Activated CD8-positive, alpha-beta T cell treated with anti-CD3 and anti-CD28 coated beads, Interleukin-2, amount 10 ng/mL, durations not matched to agents 7 days and 5 days (primary cell): ENCODE measurements around the gene EDEM2. TPM values are rescaled to one million over a fixed set of nuclear protein-coding genes. Genes with fewer than 3 reads are reported as not detected.
"Not testable (repeated sequence)": the region's sequence is repeated elsewhere in the genome, so short reads cannot be mapped to it uniquely, and the experiment has no call there.

Experiments used
- ATAC-seq: fragments of 150-1000 bp; cut with Tn5 transposase; one replicate; pipeline ENCODE4 v1.10.0; 2021; ENCODE audit warnings: moderate library complexity
- CTCF ChIA-PET: fragments of 350-600 bp; sonication (Branson Sonifier 250); formaldehyde crosslinking; loops from one replicate; lab custom pipeline; 2021; ENCODE audit warnings: antibody characterized with exemption; lab: Charles Lee
- POLR2A ChIA-PET: fragments of 350-600 bp; sonication (Branson Sonifier 250); formaldehyde crosslinking; loops from one replicate; lab custom pipeline; 2021; ENCODE audit warnings: antibody characterized with exemption; lab: Charles Lee
- DNase-seq: peaks from one replicate; pipeline ENCODE4 v3.0.0-alpha.2; 2020
- H3K27ac Mint-ChIP-seq: one replicate; pipeline ENCODE4 v1.8.0; 2021; ENCODE audit warnings: mild to moderate bottlenecking, mixed read lengths
- H3K27me3 Mint-ChIP-seq: one replicate; pipeline ENCODE4 v1.8.0; 2021; ENCODE audit warnings: low read depth, mixed read lengths
- H3K36me3 Mint-ChIP-seq: one replicate; pipeline ENCODE4 v1.8.0; 2021; ENCODE audit warnings: low read depth, mixed read lengths
- H3K4me1 Mint-ChIP-seq: one replicate; pipeline ENCODE4 v1.8.0; 2021; ENCODE audit warnings: low read depth, mixed read lengths
- H3K4me3 Mint-ChIP-seq: one replicate; pipeline ENCODE4 v1.8.0; 2021; ENCODE audit warnings: mild to moderate bottlenecking, mixed read lengths
- H3K9me3 Mint-ChIP-seq: one replicate; pipeline ENCODE4 v1.8.0; 2022; ENCODE audit warnings: mixed read lengths; ENCODE audit not compliant: insufficient read depth
- total RNA-seq, 2 experiments: library from RNA; stranded (reverse); gene quantifications; one replicate each; pipeline ENCODE4 v1.2.3, GENCODE V29; 2021

Gene EDEM2
- total RNA-seq: 10 to 100 TPM; 19.5 to 19.6 TPM

- Mint-ChIP-seq H3K27ac (peak within 1 kb of the TSS; percentile 79), H3K36me3 (peaks cover 24% of the 10 kb centered on the region), H3K4me1 (peaks cover 29% of the 10 kb centered on the region), H3K4me3 (peak within 1 kb of the TSS; percentile 99), H3K9me3 (no peaks in the 10 kb centered on the region), H3K27me3 (no peaks in the 10 kb centered on the region)
- ChIA-PET CTCF (interaction anchor here (1.0 to 5.2 kb wide), 16 partner anchors 18 to 630 kb away, joined by 3 to 73 read pairs (median 6); partner anchors contain the start of genes ACSS2 and MMP24OS), POLR2A (interaction anchor here (0.6 to 1.9 kb wide), 14 partner anchors 10 to 347 kb away, joined by 3 to 10 read pairs (median 4); partner anchors contain the start of genes MMP24OS and TRPC4AP)
- peak; percentile 91 for ATAC-seq
- peak; percentile 96 for DNase-seq
Observed at GRCh38 chr20:35146920-35147574, at the start of gene EDEM2. Gene EDEM2 (minus strand): TSS chr20:35147336. CDS start chr20:35147258, 78 bp downstream.

GRCh38 chr20:35196313-35196712 lies 49.2 kb upstream of the EDEM2 start:
- no peak overlapping the region for H3K27ac Mint-ChIP-seq
- ATAC-seq: no peak
- peaks cover 3% of the 10 kb centered on the region for H3K27me3 Mint-ChIP-seq
- H3K9me3 Mint-ChIP-seq: peaks cover 18% of the 10 kb centered on the region
- peaks cover 12% of the 10 kb centered on the region for H3K36me3 Mint-ChIP-seq
- ChIA-PET POLR2A (no interaction called here), CTCF (interaction anchor here (1.1 kb wide), 1 partner anchor 13 kb away, joined by 3 read pairs; no protein-coding TSS in a partner anchor)
- no peaks in the 10 kb centered on the region for H3K4me1 Mint-ChIP-seq
- no peak overlapping the region for H3K4me3 Mint-ChIP-seq
- DNase-seq: no peak

GRCh38 chr20:35193031-35193791 lies 46.1 kb upstream of the EDEM2 start:
- CTCF ChIA-PET: interaction anchor here (1.0 to 1.9 kb wide), 4 partner anchors 16 to 97 kb away, joined by 3 to 10 read pairs (median 4); partner anchors contain the start of gene EDEM2
- H3K27ac Mint-ChIP-seq, H3K27me3 Mint-ChIP-seq, ATAC-seq, H3K36me3 Mint-ChIP-seq, H3K4me1 Mint-ChIP-seq, POLR2A ChIA-PET, DNase-seq, H3K4me3 Mint-ChIP-seq: not testable (repeated sequence)
- H3K9me3 Mint-ChIP-seq: peaks cover 16% of the 10 kb centered on the region

- Mint-ChIP-seq H3K4me3 (no peak overlapping the region), H3K9me3 (peaks cover 14% of the 10 kb centered on the region)
Observed at GRCh38 chr20:35192118-35192872, 45.2 kb upstream of the EDEM2 start.

GRCh38 chr20:35191419-35192117 lies 44.4 kb upstream of the EDEM2 start:
- Mint-ChIP-seq H3K4me3 (no peak overlapping the region), H3K4me1 (no peaks in the 10 kb centered on the region), H3K9me3 (peaks cover 6% of the 10 kb centered on the region), H3K27ac (no peak overlapping the region), H3K27me3 (peaks cover 3% of the 10 kb centered on the region), H3K36me3 (peaks cover 4% of the 10 kb centered on the region)
- ATAC-seq: no peak
- DNase-seq: no peak
- CTCF ChIA-PET: no interaction called here
- POLR2A ChIA-PET: no interaction called here

More at GRCh38 chr20:35192118-35192872, 45.2 kb upstream of the EDEM2 start:
- ChIA-PET CTCF (interaction anchor here (1.4 kb wide), 1 partner anchor 96 kb away, joined by 3 read pairs; no protein-coding TSS in a partner anchor), POLR2A (no interaction called here)
- peaks cover 7% of the 10 kb centered on the region for H3K36me3 Mint-ChIP-seq
- no peak for ATAC-seq
- DNase-seq: no peak
- no peak overlapping the region for H3K27ac Mint-ChIP-seq
- H3K27me3 Mint-ChIP-seq: peaks cover 3% of the 10 kb centered on the region
- H3K4me1 Mint-ChIP-seq: no peaks in the 10 kb centered on the region

GRCh38 chr20:35190556-35190955 lies 43.4 kb upstream of the EDEM2 start:
- no peaks in the 10 kb centered on the region for H3K36me3 Mint-ChIP-seq
- H3K27me3 Mint-ChIP-seq: peaks cover 3% of the 10 kb centered on the region
- no peaks in the 10 kb centered on the region for H3K4me1 Mint-ChIP-seq
- ATAC-seq (no peak), DNase-seq (no peak)
- H3K9me3 Mint-ChIP-seq: peaks cover 4% of the 10 kb centered on the region
- no peak overlapping the region for H3K4me3 Mint-ChIP-seq
- ChIA-PET CTCF (no interaction called here), POLR2A (no interaction called here)
- H3K27ac Mint-ChIP-seq: no peak overlapping the region

GRCh38 chr20:35189223-35189622 lies 42.1 kb upstream of the EDEM2 start:
- H3K27me3 Mint-ChIP-seq, H3K9me3 Mint-ChIP-seq, ATAC-seq, POLR2A ChIA-PET, H3K36me3 Mint-ChIP-seq, DNase-seq, H3K27ac Mint-ChIP-seq, CTCF ChIA-PET, H3K4me1 Mint-ChIP-seq, H3K4me3 Mint-ChIP-seq: not testable (repeated sequence)

- POLR2A ChIA-PET: no interaction called here
- no peak for DNase-seq
- no peaks in the 10 kb centered on the region for H3K27me3 Mint-ChIP-seq
- no peak overlapping the region for H3K27ac Mint-ChIP-seq
- no peak overlapping the region for H3K4me3 Mint-ChIP-seq
- no peaks in the 10 kb centered on the region for H3K4me1 Mint-ChIP-seq
- ATAC-seq: no peak
- H3K9me3 Mint-ChIP-seq: no peaks in the 10 kb centered on the region
- CTCF ChIA-PET: interaction anchor here (1.5 to 1.6 kb wide), 2 partner anchors 43 to 91 kb away, joined by 3 to 5 read pairs; no protein-coding TSS in a partner anchor
- no peaks in the 10 kb centered on the region for H3K36me3 Mint-ChIP-seq
Observed at GRCh38 chr20:35187584-35188190, 40.6 kb upstream of the EDEM2 start.

GRCh38 chr20:35186691-35187289 lies 39.7 kb upstream of the EDEM2 start:
- H3K27me3 Mint-ChIP-seq, DNase-seq, H3K4me1 Mint-ChIP-seq, POLR2A ChIA-PET, ATAC-seq, H3K27ac Mint-ChIP-seq, H3K36me3 Mint-ChIP-seq, H3K4me3 Mint-ChIP-seq, H3K9me3 Mint-ChIP-seq: not testable (repeated sequence)
- CTCF ChIA-PET: interaction anchor here (1.5 to 1.6 kb wide), 2 partner anchors 42 to 90 kb away, joined by 3 to 5 read pairs; no protein-coding TSS in a partner anchor

- Mint-ChIP-seq H3K27me3 (no peaks in the 10 kb centered on the region), H3K4me3 (no peak overlapping the region), H3K4me1 (no peaks in the 10 kb centered on the region), H3K27ac (no peak overlapping the region), H3K36me3 (no peaks in the 10 kb centered on the region), H3K9me3 (no peaks in the 10 kb centered on the region)
- no peak for DNase-seq
- no peak for ATAC-seq
- ChIA-PET POLR2A (no interaction called here), CTCF (interaction anchor here (1.2 kb wide), 1 partner anchor 16 kb away, joined by 3 read pairs; no protein-coding TSS in a partner anchor)
Observed at GRCh38 chr20:35181731-35182130, 34.6 kb upstream of the EDEM2 start.
